Stimulated activated CD4-positive, alpha-beta T cell treated with anti-CD3 and anti-CD28 coated beads, Interleukin-4, amount 100 ng/mL, for 24 hours (primary cell): Measurements from ENCODE around the gene BMP7.

Source experiments
- DNase-seq: peaks from one replicate; pipeline ENCODE4 v3.0.0-alpha.2; 2020

Gene BMP7

GRCh38 chr20:57188056-57188455, 78.4 kb downstream of the BMP7 start:
- no peak for DNase-seq

- DNase-seq, result no peak
These were observed 79.3 kb downstream of the BMP7 start for GRCh38 chr20:57187068-57187634.

- DNase-seq, result no peak
These were observed 80.2 kb downstream of the BMP7 start for GRCh38 chr20:57186192-57186591.

GRCh38 chr20:57185188-57185743, 81.2 kb downstream of the BMP7 start:
- DNase-seq, result no peak

GRCh38 chr20:57183457-57184009, 82.9 kb downstream of the BMP7 start:
- DNase-seq, result no peak

- DNase-seq, result no peak
These were observed 84.8 kb downstream of the BMP7 start for GRCh38 chr20:57181639-57182038.

- no peak for DNase-seq
These were observed 85.5 kb downstream of the BMP7 start for GRCh38 chr20:57180954-57181353.

GRCh38 chr20:57180387-57180786, 86.1 kb downstream of the BMP7 start:
- DNase-seq, result no peak

GRCh38 chr20:57179265-57179664, 87.2 kb downstream of the BMP7 start:
- DNase-seq, result no peak

- DNase-seq, result no peak
These were observed 87.8 kb downstream of the BMP7 start for GRCh38 chr20:57178582-57179111.

GRCh38 chr20:57177636-57178280, 88.7 kb downstream of the BMP7 start:
- DNase-seq, result no peak

GRCh38 chr20:57176842-57177241, 89.6 kb downstream of the BMP7 start:
- no peak for DNase-seq

GRCh38 chr20:57175397-57176010, 90.9 kb downstream of the BMP7 start:
- no peak for DNase-seq

GRCh38 chr20:57174737-57175136, 91.7 kb downstream of the BMP7 start:
- no peak for DNase-seq

GRCh38 chr20:57173986-57174385, 92.5 kb downstream of the BMP7 start:
- no peak for DNase-seq

- no peak for DNase-seq
These were observed 93.4 kb downstream of the BMP7 start for GRCh38 chr20:57173041-57173440.

GRCh38 chr20:57170343-57170742, 96.1 kb downstream of the BMP7 start:
- DNase-seq, result no peak

- DNase-seq, result no peak
These were observed 97.3 kb downstream of the BMP7 start for GRCh38 chr20:57169162-57169561.

GRCh38 chr20:57167971-57168701, 98.3 kb downstream of the BMP7 start:
- DNase-seq, result no peak

- no peak for DNase-seq
These were observed 99.2 kb downstream of the BMP7 start for GRCh38 chr20:57167292-57167655.

GRCh38 chr20:57166568-57167291, 99.7 kb downstream of the BMP7 start:
- no peak for DNase-seq

- no peak for DNase-seq
These were observed 100.9 kb downstream of the BMP7 start for GRCh38 chr20:57165427-57166004.
